Prostate gland (tissue), 2 donors: ENCODE data around the gene FOXK2. TPM values are rescaled to one million over a fixed set of nuclear protein-coding genes. Genes with fewer than 3 reads are reported as not detected.
A peak's percentile ranks its signal among the peaks of the same experiment; 100 is the strongest.
"Not testable (repeated sequence)": the region's sequence is repeated elsewhere in the genome, so short reads cannot be mapped to it uniquely, and the experiment has no call there.

Experiments used
- DNase-seq: peaks from one replicate; pipeline ENCODE4 v3.0.0-alpha.2; 2019; ENCODE audit warnings: low spot score
- H3K27ac ChIP-seq, 2 donors: fragments of 200-600 bp; sonication (generic); 2 replicates each; pipeline ENCODE4 v1.5.1; 2017 to 2019
- H3K27me3 ChIP-seq: fragments of 200-600 bp; sonication (generic); replicated peaks from 2 replicates; pipeline ENCODE4 v1.5.1; 2019; ENCODE audit not compliant: insufficient read depth
- H3K36me3 ChIP-seq, 2 donors: fragments of 200-600 bp; sonication (generic); 1 replicate in 1 of 2; 2 replicates in 1 of 2; pipeline versions ENCODE4 v1.5.1 to v1.8.1; 2017 to 2019
- H3K4me1 ChIP-seq: fragments of 200-600 bp; sonication (generic); replicated peaks from 2 replicates; pipeline ENCODE4 v1.5.1; 2019
- H3K4me3 ChIP-seq, 2 donors: fragments of 200-600 bp; sonication (generic); 2 replicates each; pipeline ENCODE4 v1.5.1; 2017 to 2019
- H3K9me3 ChIP-seq: fragments of 200-600 bp; sonication (generic); 2 replicates; pipeline ENCODE4 v1.5.1; 2017
- CTCF ChIP-seq, 4 experiments: fragments of 200-600 bp in 2 of 4; fragments of 450-650 bp in 2 of 4; sonication (generic) in 2 of 4; IDR thresholded peaks; 1 replicate in 3 of 4; 2 replicates in 1 of 4; pipeline ENCODE4 v1.5.1; 2016 to 2019; ENCODE audit warnings: antibody characterized with exemption in 4 of 4, mild to moderate bottlenecking in 2 of 4, moderate library complexity in 2 of 4
- POLR2A ChIP-seq: fragments of 450-650 bp; IDR thresholded peaks from one replicate; pipeline ENCODE4 v1.6.1; 2016; ENCODE audit warnings: antibody characterized with exemption, mild to moderate bottlenecking
- POLR2AphosphoS5 ChIP-seq: sonication (generic); formaldehyde crosslinking; IDR thresholded peaks from one replicate; pipeline ENCODE4 v1.6.1; 2017; ENCODE audit warnings: antibody characterized with exemption
- WGBS: methylation state at CpG from one replicate; pipeline ENCODE4 v1.1.5; 2018; 5-methylcytosine and 5-hydroxymethylcytosine counted together
- intact Hi-C: fragments of 100-400 bp; cut with DNase I; formaldehyde crosslinking; loops from one replicate; pipeline ENCODE4 v1.14.2; 2022
- total RNA-seq, 2 donors: library from RNA; depleted of rRNA; stranded (reverse); fragments of >200 nt; gene quantifications; one replicate each; pipeline ENCODE4 v1.1.0, GENCODE V29; 2016

Gene FOXK2
- total RNA-seq, 2 donors from 2014 or later: 47.9 to 85.5 TPM

DNA sequence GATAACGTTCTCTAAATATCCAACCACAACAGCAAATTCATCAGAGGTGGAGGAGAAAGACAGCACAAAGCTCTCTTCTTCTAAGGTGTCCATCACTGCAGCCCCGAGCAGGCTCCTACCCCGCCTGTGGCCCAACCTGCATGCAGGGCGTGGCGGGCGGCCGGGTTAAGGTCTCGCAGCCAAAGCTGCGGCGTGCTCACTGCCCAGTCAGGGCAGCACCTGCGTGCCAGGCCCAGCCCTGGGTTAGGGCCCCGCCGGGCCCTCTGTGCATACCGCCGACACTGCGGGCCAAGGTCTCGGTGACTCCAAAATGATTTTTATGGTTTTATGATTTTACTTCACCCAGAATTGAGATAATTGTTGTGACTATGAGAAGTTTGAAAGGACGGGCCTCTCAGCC, 57.8 kb downstream of the FOXK2 start:
- Histone ChIP-seq H3K4me3 (no peak overlapping the region), H3K27me3 (no peaks in the 10 kb centered on the region), H3K36me3 (no peaks in the 10 kb centered on the region), H3K4me1 (no peaks in the 10 kb centered on the region), H3K9me3 (no peaks in the 10 kb centered on the region), H3K27ac (no peak overlapping the region)
- TF ChIP-seq POLR2A (no peak), CTCF (IDR thresholded peaks at IDR 0.05) (no peak), POLR2AphosphoS5 (no peak)
- no peak for DNase-seq
- WGBS: 90% methylated on average over 18 of the region's 18 CpGs
- intact Hi-C loops: no loop called here

DNA sequence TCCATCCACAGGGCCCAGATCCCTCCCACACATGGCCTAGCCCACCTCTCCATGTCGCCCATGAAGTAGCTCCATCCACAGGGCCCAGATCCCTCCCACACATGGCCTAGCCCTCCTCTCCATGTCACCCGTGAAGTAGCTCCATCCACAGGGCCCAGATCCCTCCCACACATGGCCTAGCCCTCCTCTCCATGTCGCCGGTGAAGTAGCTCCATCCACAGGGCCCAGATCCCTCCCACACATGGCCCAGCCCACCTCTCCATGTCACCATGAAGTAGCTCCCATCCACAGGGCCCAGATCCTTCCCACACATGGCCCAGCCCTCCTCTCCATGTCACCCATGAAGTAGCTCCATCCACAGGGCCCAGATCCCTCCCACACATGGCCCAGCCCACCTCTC, 60.4 kb downstream of the FOXK2 start:
- intact Hi-C loops, H3K27me3 ChIP-seq, H3K36me3 ChIP-seq, H3K9me3 ChIP-seq, H3K27ac ChIP-seq, H3K4me1 ChIP-seq, H3K4me3 ChIP-seq, DNase-seq: not testable (repeated sequence)
- WGBS: 93% methylated on average over 4 of the region's 4 CpGs

DNA sequence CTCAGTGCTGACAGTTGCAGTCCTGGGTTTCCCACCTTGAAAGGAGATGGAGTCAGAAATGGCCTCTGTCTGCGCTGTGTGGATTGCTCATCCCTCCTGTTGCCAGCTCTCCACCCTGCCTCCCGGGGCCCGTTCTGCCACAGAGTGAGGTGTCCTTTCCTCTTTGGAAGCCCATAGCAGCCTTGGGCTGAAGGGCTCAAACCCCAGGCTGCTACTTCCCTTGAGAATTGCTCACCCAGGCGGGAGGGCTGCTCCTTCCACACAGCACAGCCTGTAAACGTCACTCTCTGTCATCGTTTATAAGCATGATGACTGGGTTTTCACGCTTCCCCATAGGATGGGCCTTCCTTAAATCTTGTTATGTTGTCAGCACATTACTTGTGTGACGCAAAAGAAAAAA, 62.7 kb downstream of the FOXK2 start:
- Histone ChIP-seq H3K4me1 (no peaks in the 10 kb centered on the region), H3K27ac (no peak overlapping the region), H3K4me3 (no peak overlapping the region), H3K36me3 (peaks cover 0 to 6% of the 10 kb centered on the region in 2 donors), H3K27me3 (no peaks in the 10 kb centered on the region), H3K9me3 (no peaks in the 10 kb centered on the region)
- WGBS: 66% methylated on average over 8 of the region's 8 CpGs
- no peak for DNase-seq
- intact Hi-C loops: no loop called here
- TF ChIP-seq POLR2A (no peak), POLR2AphosphoS5 (no peak), CTCF (IDR thresholded peaks at IDR 0.05) (no peak)

GRCh38 chr17:82582709-82583108, 63.2 kb downstream of the FOXK2 start:
- H3K27ac ChIP-seq: no peak overlapping the region
- no peaks in the 10 kb centered on the region for H3K9me3 ChIP-seq
- H3K4me1 ChIP-seq: no peaks in the 10 kb centered on the region
- no peak overlapping the region for H3K4me3 ChIP-seq
- no peak for DNase-seq
- TF ChIP-seq POLR2A: no peak
- no peak for TF ChIP-seq CTCF (IDR thresholded peaks at IDR 0.05)
- TF ChIP-seq POLR2AphosphoS5: no peak
- H3K36me3 ChIP-seq: peaks cover 0 to 11% of the 10 kb centered on the region in 2 donors
- WGBS: 81% methylated on average over 11 of the region's 11 CpGs
- no peaks in the 10 kb centered on the region for H3K27me3 ChIP-seq
- intact Hi-C loops: no loop called here

GRCh38 chr17:82583720-82584234, 64.2 kb downstream of the FOXK2 start:
- intact Hi-C loops: no loop called here
- Histone ChIP-seq H3K9me3 (no peaks in the 10 kb centered on the region), H3K27me3 (no peaks in the 10 kb centered on the region), H3K27ac (peak overlapping the region in 1 of 2 donors; percentile 26), H3K36me3 (peaks cover 0 to 14% of the 10 kb centered on the region in 2 donors), H3K4me1 (no peaks in the 10 kb centered on the region), H3K4me3 (no peak overlapping the region)
- 86% methylated on average over 28 of the region's 28 CpGs for WGBS
- TF ChIP-seq POLR2AphosphoS5 (no peak), CTCF (IDR thresholded peaks at IDR 0.05) (no peak), POLR2A (no peak)
- no peak for DNase-seq

GRCh38 chr17:82585935-82586575, 66.5 kb downstream of the FOXK2 start:
- H3K9me3 ChIP-seq, H3K27me3 ChIP-seq, intact Hi-C loops, DNase-seq, H3K4me3 ChIP-seq, H3K4me1 ChIP-seq: not testable (repeated sequence)
- 82% methylated on average over 20 of the region's 23 CpGs for WGBS
- peaks cover 0 to 14% of the 10 kb centered on the region in 2 donors for H3K36me3 ChIP-seq
- peak overlapping the region; percentile 41 to 86 for H3K27ac ChIP-seq
